ENCODE data around the gene OXNAD1. TPM values are rescaled to one million over a fixed set of nuclear protein-coding genes. Genes with fewer than 3 reads are reported as not detected.

Gene OXNAD1
- total RNA-seq, 1 experiment from 2014 or later = 12.1 TPM

DNA sequence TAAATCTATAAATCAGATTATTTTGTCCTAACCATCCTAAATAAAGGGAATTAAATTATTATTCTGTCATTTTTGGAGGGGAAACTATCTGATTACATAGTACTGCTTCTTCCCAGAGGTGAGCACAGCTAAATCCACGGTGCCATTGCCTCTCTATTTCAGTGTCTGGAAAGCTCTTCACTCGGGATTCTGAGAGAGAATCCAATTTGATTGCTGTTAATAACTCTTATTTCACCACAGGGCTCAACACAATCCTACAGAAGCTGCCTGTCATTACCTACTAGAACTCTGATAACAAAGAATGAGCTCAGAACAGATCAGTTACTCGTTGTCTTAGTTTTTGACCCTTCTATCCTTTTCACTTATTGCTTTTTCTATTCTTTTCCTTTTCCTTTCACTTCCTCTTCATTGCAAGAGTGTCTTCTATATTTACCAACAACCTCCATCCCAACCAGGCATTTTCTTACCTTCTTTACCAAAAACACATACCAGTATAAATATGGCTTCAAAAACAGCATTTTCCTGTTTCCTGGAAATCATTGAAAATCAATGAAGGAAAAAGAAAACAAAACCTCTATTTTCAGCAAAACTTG, 30.4 kb downstream of the OXNAD1 start:
- RAD21 ChIA-PET (ENCODE audit: low non-redundant PET in 1 of 2, low total read pairs in 2 of 2, uncharacterized antibody in 2 of 2, unreplicated experiment in 2 of 2) = no interaction called here
- Histone ChIP-seq H3K9me2 (ENCODE audit: insufficient read depth) (no peaks in the 10 kb centered on the region), H3K9me3 (ENCODE audit: control insufficient read depth in 1 of 2, insufficient read depth in 1 of 2, low read depth in 1 of 2, low read length in 2 of 2) (no peaks in the 10 kb centered on the region; a peak in 1 of 4 replicates), H3K4me1 (ENCODE audit: control insufficient read depth in 1 of 2, insufficient read depth in 2 of 2, low read length in 2 of 2) (no peaks in the 10 kb centered on the region), H3K36me3 (ENCODE audit: control insufficient read depth in 1 of 2, insufficient read depth in 2 of 2, low read length in 2 of 2) (peaks cover 0 to 3% of the 10 kb centered on the region in 2 experiments; a peak in 2 of 4 replicates), H3K27me3 (ENCODE audit: insufficient read depth, low read length) (no peaks in the 10 kb centered on the region), H4K20me1 (ENCODE audit: insufficient read depth) (no peaks in the 10 kb centered on the region), H3K79me2 (ENCODE audit: insufficient read depth, low read length) (peaks cover 4% of the 10 kb centered on the region; the same call in 1 of the 2 replicates), H3K4me3 (replicated peaks in 1 of 2; ENCODE audit: low read depth in 1 of 2, low read length in 2 of 2) (no peak overlapping the region), H3K27ac (ENCODE audit: low read depth, low read length) (no peak overlapping the region), H3K9ac (ENCODE audit: low read length) (no peak overlapping the region), H2AFZ (ENCODE audit: low read depth, low read length, poor library complexity, severe bottlenecking) (no peak overlapping the region), H3K4me2 (ENCODE audit: low read length) (no peak overlapping the region)
- POLR2A ChIA-PET = no interaction called here
- DNase-seq (ENCODE audit: low read depth, low spot score) (no peak), ATAC-seq (no peak)
- no peak for TF ChIP-seq CBX3 (IDR thresholded peaks at IDR 0.05; ENCODE audit: low read depth)
- TF ChIP-seq, protein P1, sequence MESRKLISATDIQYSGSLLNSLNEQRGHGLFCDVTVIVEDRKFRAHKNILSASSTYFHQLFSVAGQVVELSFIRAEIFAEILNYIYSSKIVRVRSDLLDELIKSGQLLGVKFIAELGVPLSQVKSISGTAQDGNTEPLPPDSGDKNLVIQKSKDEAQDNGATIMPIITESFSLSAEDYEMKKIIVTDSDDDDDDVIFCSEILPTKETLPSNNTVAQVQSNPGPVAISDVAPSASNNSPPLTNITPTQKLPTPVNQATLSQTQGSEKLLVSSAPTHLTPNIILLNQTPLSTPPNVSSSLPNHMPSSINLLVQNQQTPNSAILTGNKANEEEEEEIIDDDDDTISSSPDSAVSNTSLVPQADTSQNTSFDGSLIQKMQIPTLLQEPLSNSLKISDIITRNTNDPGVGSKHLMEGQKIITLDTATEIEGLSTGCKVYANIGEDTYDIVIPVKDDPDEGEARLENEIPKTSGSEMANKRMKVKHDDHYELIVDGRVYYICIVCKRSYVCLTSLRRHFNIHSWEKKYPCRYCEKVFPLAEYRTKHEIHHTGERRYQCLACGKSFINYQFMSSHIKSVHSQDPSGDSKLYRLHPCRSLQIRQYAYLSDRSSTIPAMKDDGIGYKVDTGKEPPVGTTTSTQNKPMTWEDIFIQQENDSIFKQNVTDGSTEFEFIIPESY (IDR thresholded peaks at IDR 0.05; ENCODE audit: extremely low read depth, insufficient replicate concordance, low read length) = no peak
- no peak for TF ChIP-seq POLR2A (IDR thresholded peaks at IDR 0.05; ENCODE audit: borderline replicate concordance, extremely low read depth, insufficient read depth, insufficient read length)
- no peak for TF ChIP-seq CTCF (IDR thresholded peaks at IDR 0.05 in 2 of 3, conservative IDR thresholded peaks at IDR 0.05 in 1 of 3; ENCODE audit: borderline replicate concordance in 1 of 3, insufficient read depth in 1 of 3, low read depth in 2 of 3, low read length in 2 of 3)
- TF ChIP-seq SIN3A (IDR thresholded peaks at IDR 0.05; ENCODE audit: low read depth) = no peak
- no peak for TF ChIP-seq CEBPB (IDR thresholded peaks at IDR 0.05; ENCODE audit: low read depth)
- TF ChIP-seq ZNF274 (IDR thresholded peaks at IDR 0.05; ENCODE audit: low read depth, low read length) = no peak
- no peak for TF ChIP-seq FOSL1 (IDR thresholded peaks at IDR 0.05; ENCODE audit: low read depth)
- TF ChIP-seq, protein P2, sequence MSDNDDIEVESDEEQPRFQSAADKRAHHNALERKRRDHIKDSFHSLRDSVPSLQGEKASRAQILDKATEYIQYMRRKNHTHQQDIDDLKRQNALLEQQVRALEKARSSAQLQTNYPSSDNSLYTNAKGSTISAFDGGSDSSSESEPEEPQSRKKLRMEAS (IDR thresholded peaks at IDR 0.05) = no peak
- TF ChIP-seq ZFX (IDR thresholded peaks at IDR 0.05) = no peak
- no peak for TF ChIP-seq RAD21 (IDR thresholded peaks at IDR 0.05; ENCODE audit: low read depth)
- no peak for TF ChIP-seq POLR2AphosphoS5 (IDR thresholded peaks at IDR 0.05; ENCODE audit: low read depth, low read length)
- TF ChIP-seq, protein P3, sequence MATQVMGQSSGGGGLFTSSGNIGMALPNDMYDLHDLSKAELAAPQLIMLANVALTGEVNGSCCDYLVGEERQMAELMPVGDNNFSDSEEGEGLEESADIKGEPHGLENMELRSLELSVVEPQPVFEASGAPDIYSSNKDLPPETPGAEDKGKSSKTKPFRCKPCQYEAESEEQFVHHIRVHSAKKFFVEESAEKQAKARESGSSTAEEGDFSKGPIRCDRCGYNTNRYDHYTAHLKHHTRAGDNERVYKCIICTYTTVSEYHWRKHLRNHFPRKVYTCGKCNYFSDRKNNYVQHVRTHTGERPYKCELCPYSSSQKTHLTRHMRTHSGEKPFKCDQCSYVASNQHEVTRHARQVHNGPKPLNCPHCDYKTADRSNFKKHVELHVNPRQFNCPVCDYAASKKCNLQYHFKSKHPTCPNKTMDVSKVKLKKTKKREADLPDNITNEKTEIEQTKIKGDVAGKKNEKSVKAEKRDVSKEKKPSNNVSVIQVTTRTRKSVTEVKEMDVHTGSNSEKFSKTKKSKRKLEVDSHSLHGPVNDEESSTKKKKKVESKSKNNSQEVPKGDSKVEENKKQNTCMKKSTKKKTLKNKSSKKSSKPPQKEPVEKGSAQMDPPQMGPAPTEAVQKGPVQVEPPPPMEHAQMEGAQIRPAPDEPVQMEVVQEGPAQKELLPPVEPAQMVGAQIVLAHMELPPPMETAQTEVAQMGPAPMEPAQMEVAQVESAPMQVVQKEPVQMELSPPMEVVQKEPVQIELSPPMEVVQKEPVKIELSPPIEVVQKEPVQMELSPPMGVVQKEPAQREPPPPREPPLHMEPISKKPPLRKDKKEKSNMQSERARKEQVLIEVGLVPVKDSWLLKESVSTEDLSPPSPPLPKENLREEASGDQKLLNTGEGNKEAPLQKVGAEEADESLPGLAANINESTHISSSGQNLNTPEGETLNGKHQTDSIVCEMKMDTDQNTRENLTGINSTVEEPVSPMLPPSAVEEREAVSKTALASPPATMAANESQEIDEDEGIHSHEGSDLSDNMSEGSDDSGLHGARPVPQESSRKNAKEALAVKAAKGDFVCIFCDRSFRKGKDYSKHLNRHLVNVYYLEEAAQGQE (IDR thresholded peaks at IDR 0.05; ENCODE audit: low read depth) = no peak
- TF ChIP-seq TCF7L2 (IDR thresholded peaks at IDR 0.05; ENCODE audit: borderline replicate concordance, extremely low read depth, insufficient read depth, insufficient read length) = no peak
- no peak for TF ChIP-seq EZH2 (IDR thresholded peaks at IDR 0.05)
- no peak for TF ChIP-seq ATF3 (IDR thresholded peaks at IDR 0.05)
- no peak for TF ChIP-seq JUND (IDR thresholded peaks at IDR 0.05)
- TF ChIP-seq EZH2phosphoT487 (IDR thresholded peaks at IDR 0.05; ENCODE audit: borderline replicate concordance) = no peak
- TF ChIP-seq YY1 (IDR thresholded peaks at IDR 0.05; ENCODE audit: extremely low read depth, insufficient replicate concordance, low read depth, low read length) = no peak
- intact Hi-C loops (cut with micrococcal nuclease) = no loop called here
- CTCF ChIA-PET = interaction anchor here (1.1 kb wide), 1 partner anchor 10 kb away, joined by 3 read pairs; no protein-coding TSS in a partner anchor
- BruUV-seq (replicated peaks) = no TSS peak

All from HCT116 (cell line).